GM19452 (cell line): Measurements from ENCODE around the gene ETV3L.

Experiments
- ATAC-seq: cut with Tn5 transposase; IDR thresholded peaks from one replicate; pipeline ENCODE4 v1.9.1; 2021; ENCODE audit not compliant: unreplicated experiment

ETV3L gene

GRCh38 chr1:157099633-157100009 lies at the start of gene ETV3L:
TSS of gene ETV3L (minus strand) at chr1:157099808. CDS start at chr1:157099523, 285 bp downstream.
- ATAC-seq = no peak

GRCh38 chr1:157147906-157148700 lies 48.5 kb upstream of the ETV3L start:
- no peak for ATAC-seq

- ATAC-seq = no peak
Observed at GRCh38 chr1:157147037-157147436, 47.4 kb upstream of the ETV3L start.

- no peak for ATAC-seq
Observed at GRCh38 chr1:157146244-157146643, 46.6 kb upstream of the ETV3L start.

GRCh38 chr1:157145076-157145475 lies 45.5 kb upstream of the ETV3L start:
- ATAC-seq = no peak

GRCh38 chr1:157144509-157144908 lies 44.9 kb upstream of the ETV3L start:
- ATAC-seq = no peak

GRCh38 chr1:157142765-157143423 lies 43.3 kb upstream of the ETV3L start:
- ATAC-seq = no peak

GRCh38 chr1:157142201-157142600 lies 42.6 kb upstream of the ETV3L start:
- no peak for ATAC-seq

GRCh38 chr1:157141212-157141855 lies 41.7 kb upstream of the ETV3L start:
- ATAC-seq = no peak

GRCh38 chr1:157140063-157140588 lies 40.5 kb upstream of the ETV3L start:
- ATAC-seq = no peak

GRCh38 chr1:157139052-157139715 lies 39.6 kb upstream of the ETV3L start:
- ATAC-seq = no peak

GRCh38 chr1:157138220-157139051 lies 38.8 kb upstream of the ETV3L start, which contains the start of gene ETV3:
TSS of gene ETV3 (minus strand) at chr1:157138395. CDS start at chr1:157136352, 2,043 bp downstream.
- peak; percentile 83 for ATAC-seq

- peak; percentile 1 for ATAC-seq
Observed at GRCh38 chr1:157137408-157138219, 38.0 kb upstream of the ETV3L start.

- ATAC-seq = no peak
Observed at GRCh38 chr1:157137046-157137407, 37.4 kb upstream of the ETV3L start.

GRCh38 chr1:157136133-157136532 lies 36.5 kb upstream of the ETV3L start:
- no peak for ATAC-seq

- ATAC-seq = no peak
Observed at GRCh38 chr1:157135646-157136045, 36.0 kb upstream of the ETV3L start.

- ATAC-seq = no peak
Observed at GRCh38 chr1:157135070-157135469, 35.5 kb upstream of the ETV3L start.

- no peak for ATAC-seq
Observed at GRCh38 chr1:157134442-157134841, 34.8 kb upstream of the ETV3L start.

GRCh38 chr1:157133426-157133825 lies 33.8 kb upstream of the ETV3L start:
- ATAC-seq = no peak
